ENCODE results near the gene HS3ST4.

- no peak for TF ChIP-seq CTCF (IDR thresholded peaks at IDR 0.05)
- no peak for TF ChIP-seq POLR2A (IDR thresholded peaks at IDR 0.05)
Measured at GRCh38 chr16:25827709-25828108, 135.9 kb downstream of the HS3ST4 start.

Data from suprapubic skin (tissue), 3 donors.